IMR-90 (cell line): ENCODE results near the gene PGR. TPM values are rescaled to one million over a fixed set of nuclear protein-coding genes. Genes with fewer than 3 reads are reported as not detected.

ENCODE experiments used
- ATAC-seq: fragments of 200-7000 bp; cut with Tn5 transposase; 2 replicates; pipeline ENCODE4 v1.9.1; 2020; ENCODE audit warnings: low read depth, mild to moderate bottlenecking, moderate library complexity
- BruUV-seq: library from RNA; stranded (reverse); fragments of 400-500 nt; replicated peaks from 2 replicates; lab custom pipeline; 2021; lab: Mats Ljungman, UMichigan
- CTCF ChIA-PET: fragments of 300-600 bp; formaldehyde crosslinking; extraction: SDS; loops from one replicate; lab custom pipeline; 2021; ENCODE audit warnings: antibody characterized with exemption; lab: Yijun Ruan, JAX
- POLR2A ChIA-PET: fragments of 300-600 bp; sonication (Branson Sonifier 250); formaldehyde crosslinking; loops from one replicate; lab custom pipeline; 2022; ENCODE audit warnings: antibody characterized with exemption; ENCODE audit not compliant: unreplicated experiment; lab: Charles Lee
- DNase-seq: peaks from one replicate; pipeline ENCODE4 v3.0.0; 2013
- H2AFZ ChIP-seq: replicated peaks from 2 replicates; pipeline ENCODE3; 2013; ENCODE audit warnings: low read length, mild to moderate bottlenecking; ENCODE audit not compliant: poor library complexity
- H2AK5ac ChIP-seq: 2 replicates; pipeline ENCODE4 v1.6.1; 2013; ENCODE audit warnings: low read depth, low read length, inconsistent platforms
- H2AK9ac ChIP-seq: replicated peaks from 2 replicates; pipeline ENCODE3; 2013; ENCODE audit warnings: mild to moderate bottlenecking, low read depth, low read length, moderate library complexity; ENCODE audit not compliant: poor library complexity
- H2BK120ac ChIP-seq: 2 replicates; pipeline ENCODE4 v1.6.1; 2013; ENCODE audit warnings: low read depth, low read length, inconsistent platforms
- H2BK15ac ChIP-seq: 3 replicates; pipeline ENCODE4 v1.6.1; 2013; ENCODE audit warnings: low read depth, low read length, inconsistent platforms
- H2BK20ac ChIP-seq: 2 replicates; pipeline ENCODE4 v1.6.1; 2013; ENCODE audit warnings: low read depth, mild to moderate bottlenecking, inconsistent platforms, low read length, moderate library complexity
- H2BK5ac ChIP-seq: 2 replicates; pipeline ENCODE4 v1.6.1; 2013; ENCODE audit warnings: mild to moderate bottlenecking, low read depth, low read length, inconsistent platforms; ENCODE audit not compliant: poor library complexity, severe bottlenecking
- H3K14ac ChIP-seq: replicated peaks from 2 replicates; pipeline ENCODE4 v1.6.1; 2013; ENCODE audit warnings: low read depth, low read length, inconsistent platforms
- H3K18ac ChIP-seq: 2 replicates; pipeline ENCODE4 v1.6.1; 2013; ENCODE audit warnings: low read depth, low read length, control low read depth
- H3K23ac ChIP-seq: 2 replicates; pipeline ENCODE4 v1.6.1; 2013; ENCODE audit warnings: low read depth, low read length, inconsistent platforms
- H3K27ac ChIP-seq: 2 replicates; pipeline ENCODE4 v1.5.1; 2013; ENCODE audit warnings: mild to moderate bottlenecking, control low read depth, low read length; ENCODE audit not compliant: insufficient read depth
- H3K27me3 ChIP-seq: 2 replicates; pipeline ENCODE4 v1.6.1; 2013; ENCODE audit warnings: low read length; ENCODE audit not compliant: control insufficient read depth, insufficient read depth
- H3K36me3 ChIP-seq: 2 replicates; pipeline ENCODE4 v1.6.1; 2013; ENCODE audit warnings: low read length, mixed read lengths; ENCODE audit not compliant: control insufficient read depth, insufficient read depth
- H3K4ac ChIP-seq: 2 replicates; pipeline ENCODE4 v1.6.1; 2013; ENCODE audit warnings: low read depth, low read length, inconsistent platforms
- H3K4me1 ChIP-seq: 2 replicates; pipeline ENCODE4 v1.6.1; 2013; ENCODE audit warnings: low read length, mixed read lengths; ENCODE audit not compliant: control insufficient read depth, insufficient read depth
- H3K4me2 ChIP-seq: 2 replicates; pipeline ENCODE4 v1.6.1; 2013; ENCODE audit warnings: low read depth, mild to moderate bottlenecking, control low read depth, low read length, moderate library complexity
- H3K4me3 ChIP-seq: 2 replicates; pipeline ENCODE4 v1.5.1; 2013; ENCODE audit warnings: low read depth, mild to moderate bottlenecking, control low read depth, low read length, moderate library complexity; ENCODE audit not compliant: insufficient read depth
- H3K56ac ChIP-seq: 2 replicates; pipeline ENCODE4 v1.6.1; 2013; ENCODE audit warnings: low read length, inconsistent platforms; ENCODE audit not compliant: insufficient read depth; ENCODE audit errors: extremely low read depth
- H3K79me1 ChIP-seq, 2 experiments: 2 replicates each; pipeline ENCODE4 v1.6.1; 2013; ENCODE audit warnings: low read length in 2 of 2, inconsistent platforms in 1 of 2, low read depth in 1 of 2
- H3K9ac ChIP-seq: 2 replicates; pipeline ENCODE4 v1.6.1; 2013; ENCODE audit warnings: low read depth, low read length, control low read depth
- H3K9me1 ChIP-seq: 2 replicates; pipeline ENCODE4 v1.6.1; 2013; ENCODE audit warnings: low read length, inconsistent platforms; ENCODE audit not compliant: insufficient read depth
- H3K9me3 ChIP-seq: 2 replicates; pipeline ENCODE4 v1.6.1; 2013; ENCODE audit warnings: low read length; ENCODE audit not compliant: control insufficient read depth, insufficient read depth
- H4K20me1 ChIP-seq: 2 replicates; pipeline ENCODE4 v1.6.1; 2013; ENCODE audit warnings: low read length, inconsistent platforms; ENCODE audit not compliant: insufficient read depth
- H4K5ac ChIP-seq: 2 replicates; pipeline ENCODE4 v1.6.1; 2013; ENCODE audit warnings: mild to moderate bottlenecking, low read depth, low read length, control low read depth
- H4K8ac ChIP-seq, 2 experiments: 2 replicates each; pipeline ENCODE4 v1.6.1; 2013; ENCODE audit warnings: low read depth in 2 of 2, low read length in 2 of 2, control low read depth in 1 of 2, inconsistent platforms in 1 of 2
- H4K91ac ChIP-seq: 2 replicates; pipeline ENCODE4 v1.6.1; 2013; ENCODE audit warnings: low read depth, low read length, inconsistent platforms; ENCODE audit not compliant: insufficient read depth
- BHLHE40 ChIP-seq: fragments of 150-350 bp; IDR thresholded peaks from 2 replicates; pipeline ENCODE4 v1.6.1; 2016; ENCODE audit warnings: mild to moderate bottlenecking, low read depth, low read length
- CEBPB ChIP-seq: IDR thresholded peaks from 2 replicates; pipeline ENCODE4 v1.6.1; 2012; ENCODE audit warnings: low read depth, low read length, improper control_type of control experiment
- CHD1 ChIP-seq: IDR thresholded peaks from 2 replicates; pipeline ENCODE4 v1.6.1; 2012; ENCODE audit warnings: low read depth, low read length, improper control_type of control experiment
- CTCF ChIP-seq: conservative IDR thresholded peaks from 2 replicates; pipeline ENCODE4 v1.5.1; 2012; ENCODE audit warnings: mild to moderate bottlenecking, low read depth, low read length, improper control_type of control experiment
- ELK1 ChIP-seq: fragments of 150-350 bp; IDR thresholded peaks from 2 replicates; pipeline ENCODE4 v1.6.1; 2016; ENCODE audit warnings: low read depth, mild to moderate bottlenecking, low read length, moderate library complexity, borderline replicate concordance
- FOS ChIP-seq: fragments of 150-350 bp; IDR thresholded peaks from 2 replicates; pipeline ENCODE4 v1.6.1; 2016; ENCODE audit warnings: low read depth, low read length
- MAFK ChIP-seq: IDR thresholded peaks from 2 replicates; pipeline ENCODE4 v1.6.1; 2012; ENCODE audit warnings: low read depth, low read length, improper control_type of control experiment
- MAZ ChIP-seq: IDR thresholded peaks from 2 replicates; pipeline ENCODE4 v1.6.1; 2012; ENCODE audit warnings: low read depth, mild to moderate bottlenecking, low read length, improper control_type of control experiment, moderate library complexity, borderline replicate concordance
- MXI1 ChIP-seq: IDR thresholded peaks from 2 replicates; pipeline ENCODE4 v1.6.1; 2012; ENCODE audit warnings: low read depth, mild to moderate bottlenecking, low read length, moderate library complexity, borderline replicate concordance
- NFE2L2 ChIP-seq: fragments of 150-350 bp; IDR thresholded peaks from 2 replicates; pipeline ENCODE4 v1.6.1; 2016; ENCODE audit warnings: low read depth, mild to moderate bottlenecking, low read length
- POLR2A ChIP-seq: IDR thresholded peaks from 2 replicates; pipeline ENCODE4 v1.6.1; 2012; ENCODE audit warnings: mild to moderate bottlenecking, low read depth, low read length
- RAD21 ChIP-seq: IDR thresholded peaks from 2 replicates; pipeline ENCODE4 v1.6.1; 2012; ENCODE audit warnings: low read length, improper control_type of control experiment
- RCOR1 ChIP-seq: IDR thresholded peaks from 2 replicates; pipeline ENCODE4 v1.6.1; 2012; ENCODE audit warnings: mild to moderate bottlenecking, low read length, improper control_type of control experiment; ENCODE audit not compliant: insufficient replicate concordance
- RFX5 ChIP-seq: IDR thresholded peaks from 2 replicates; pipeline ENCODE4 v1.8.0; 2012; ENCODE audit warnings: low read depth, mild to moderate bottlenecking, low read length, moderate library complexity
- SMC3 ChIP-seq: fragments of 150-350 bp; IDR thresholded peaks from 2 replicates; pipeline ENCODE4 v1.6.1; 2016; ENCODE audit warnings: low read depth, mild to moderate bottlenecking, antibody characterized with exemption, low read length, moderate library complexity
- USF2 ChIP-seq: fragments of 150-350 bp; IDR thresholded peaks from 2 replicates; pipeline ENCODE4 v1.6.1; 2017; ENCODE audit warnings: mild to moderate bottlenecking, antibody characterized with exemption, low read length, low read depth
- WGBS, 2 experiments: methylation state at CpG; one replicate each; pipeline versions ENCODE4 v1.1.5 to v1.1.7; 2013; ENCODE audit warnings: missing lambda C conversion rate in 2 of 2; ENCODE audit not compliant: insufficient read length in 1 of 2; ENCODE audit errors: extremely low coverage in 2 of 2; 5-methylcytosine and 5-hydroxymethylcytosine counted together
- dilution Hi-C: fragments of 300-500 bp; cut with HindIII; formaldehyde crosslinking; loops from one replicate; pipeline ENCODE4 v1.14.3; 2018; ENCODE audit warnings: low sequenced_read_pairs; ENCODE audit not compliant: unreplicated experiment
- in situ Hi-C: fragments of 300-500 bp; cut with MboI; formaldehyde crosslinking; loops from 3 replicates; pipeline ENCODE4 v1.14.3; 2019; ENCODE audit warnings: low sequenced_read_pairs, inconsistent platforms, mixed read lengths
- intact Hi-C: fragments of 100-400 bp; cut with micrococcal nuclease; formaldehyde crosslinking; loops from 2 replicates; pipeline ENCODE4 v1.10.0; 2022
- polyA plus RNA-seq, 3 experiments: library from polyadenylated mRNA; depleted of rRNA; stranded (reverse); fragments of >200 nt; gene quantifications; 2 replicates each; pipeline ENCODE4 v1.2.3, GENCODE V29; 2012; ENCODE audit warnings: low replicate concordance in 1 of 3
- total RNA-seq: library from RNA; depleted of rRNA; stranded (reverse); fragments of >200 nt; gene quantifications from 2 replicates; pipeline ENCODE4 v1.2.3, GENCODE V29; 2012

PGR gene
- total and polyA plus RNA-seq, 2 of the 4 experiments (the other 2 are of a cell fraction) = under 0.01 TPM; not detected in 1

GRCh38 chr11:100994966-100995365 lies 134.6 kb downstream of the PGR start:
- Histone ChIP-seq H3K4ac (no peak overlapping the region), H4K8ac (no peak overlapping the region), H3K14ac (no peak overlapping the region), H3K27ac (no peak overlapping the region), H4K5ac (no peak overlapping the region), H2AK9ac (no peak overlapping the region), H3K79me1 (no peaks in the 10 kb centered on the region), H2BK120ac (no peak overlapping the region), H3K27me3 (no peaks in the 10 kb centered on the region; the same call in 1 of the 2 replicates), H2BK5ac (no peak overlapping the region), H3K4me1 (no peaks in the 10 kb centered on the region), H2AFZ (no peak overlapping the region), H3K9me1 (no peaks in the 10 kb centered on the region), H3K4me2 (no peak overlapping the region), H3K23ac (no peak overlapping the region), H3K56ac (no peak overlapping the region), H2BK15ac (no peak overlapping the region), H3K9ac (no peak overlapping the region), H3K4me3 (no peak overlapping the region), H4K91ac (no peak overlapping the region), H4K20me1 (no peaks in the 10 kb centered on the region), H2AK5ac (no peak overlapping the region), H3K9me3 (no peaks in the 10 kb centered on the region), H2BK20ac (no peak overlapping the region), H3K36me3 (no peaks in the 10 kb centered on the region), H3K18ac (no peak overlapping the region)
- no peak for ATAC-seq
- no CpG with 5 or more reads among the region's 2 CpGs for WGBS, 2 experiments
- ChIA-PET CTCF (no interaction called here), POLR2A (no interaction called here)
- dilution Hi-C loops = no loop called here
- in situ Hi-C loops = no loop called here
- no peak for DNase-seq
- intact Hi-C loops = no loop called here
- BruUV-seq = no TSS peak
- TF ChIP-seq BHLHE40 = no peak
- TF ChIP-seq RFX5 = no peak
- no peak for TF ChIP-seq FOS
- no peak for TF ChIP-seq MAZ
- no peak for TF ChIP-seq RAD21
- TF ChIP-seq CEBPB = no peak
- TF ChIP-seq ELK1 = no peak
- no peak for TF ChIP-seq MAFK
- no peak for TF ChIP-seq NFE2L2
- TF ChIP-seq CTCF = no peak
- TF ChIP-seq CHD1 = no peak
- no peak for TF ChIP-seq RCOR1
- no peak for TF ChIP-seq MXI1
- TF ChIP-seq POLR2A = no peak
- TF ChIP-seq SMC3 = no peak
- TF ChIP-seq USF2 = no peak
